Measurements from ENCODE around the gene YIF1A.

YIF1A gene

DNA sequence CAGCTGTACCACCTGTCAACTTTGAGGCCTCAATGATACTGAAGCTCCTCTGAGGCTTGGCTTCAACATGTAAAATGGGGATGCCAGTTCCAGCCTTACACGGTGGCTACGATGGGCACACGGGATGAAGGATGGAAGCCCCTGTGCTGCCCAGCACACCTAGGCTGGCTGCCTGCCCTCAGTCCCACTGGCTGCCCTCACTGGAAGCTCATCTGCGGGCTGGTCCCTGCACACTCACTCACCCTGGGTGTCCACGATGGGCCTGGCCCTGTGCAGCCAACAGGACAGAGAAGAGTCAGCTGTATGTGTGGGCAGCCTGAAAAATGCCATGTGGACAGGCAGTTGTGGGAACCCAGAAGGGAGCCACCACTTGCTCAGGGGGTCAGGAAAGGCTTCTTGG is 2.2 kb downstream of the YIF1A start:
- TF ChIP-seq, protein P1, sequence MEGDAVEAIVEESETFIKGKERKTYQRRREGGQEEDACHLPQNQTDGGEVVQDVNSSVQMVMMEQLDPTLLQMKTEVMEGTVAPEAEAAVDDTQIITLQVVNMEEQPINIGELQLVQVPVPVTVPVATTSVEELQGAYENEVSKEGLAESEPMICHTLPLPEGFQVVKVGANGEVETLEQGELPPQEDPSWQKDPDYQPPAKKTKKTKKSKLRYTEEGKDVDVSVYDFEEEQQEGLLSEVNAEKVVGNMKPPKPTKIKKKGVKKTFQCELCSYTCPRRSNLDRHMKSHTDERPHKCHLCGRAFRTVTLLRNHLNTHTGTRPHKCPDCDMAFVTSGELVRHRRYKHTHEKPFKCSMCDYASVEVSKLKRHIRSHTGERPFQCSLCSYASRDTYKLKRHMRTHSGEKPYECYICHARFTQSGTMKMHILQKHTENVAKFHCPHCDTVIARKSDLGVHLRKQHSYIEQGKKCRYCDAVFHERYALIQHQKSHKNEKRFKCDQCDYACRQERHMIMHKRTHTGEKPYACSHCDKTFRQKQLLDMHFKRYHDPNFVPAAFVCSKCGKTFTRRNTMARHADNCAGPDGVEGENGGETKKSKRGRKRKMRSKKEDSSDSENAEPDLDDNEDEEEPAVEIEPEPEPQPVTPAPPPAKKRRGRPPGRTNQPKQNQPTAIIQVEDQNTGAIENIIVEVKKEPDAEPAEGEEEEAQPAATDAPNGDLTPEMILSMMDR (IDR thresholded peaks at IDR 0.05) = no peak
- no peak overlapping the region for H3K27ac ChIP-seq
- no peak overlapping the region for H3K4me3 ChIP-seq
- DNase-seq (ENCODE audit: low spot score) = no peak

DNA sequence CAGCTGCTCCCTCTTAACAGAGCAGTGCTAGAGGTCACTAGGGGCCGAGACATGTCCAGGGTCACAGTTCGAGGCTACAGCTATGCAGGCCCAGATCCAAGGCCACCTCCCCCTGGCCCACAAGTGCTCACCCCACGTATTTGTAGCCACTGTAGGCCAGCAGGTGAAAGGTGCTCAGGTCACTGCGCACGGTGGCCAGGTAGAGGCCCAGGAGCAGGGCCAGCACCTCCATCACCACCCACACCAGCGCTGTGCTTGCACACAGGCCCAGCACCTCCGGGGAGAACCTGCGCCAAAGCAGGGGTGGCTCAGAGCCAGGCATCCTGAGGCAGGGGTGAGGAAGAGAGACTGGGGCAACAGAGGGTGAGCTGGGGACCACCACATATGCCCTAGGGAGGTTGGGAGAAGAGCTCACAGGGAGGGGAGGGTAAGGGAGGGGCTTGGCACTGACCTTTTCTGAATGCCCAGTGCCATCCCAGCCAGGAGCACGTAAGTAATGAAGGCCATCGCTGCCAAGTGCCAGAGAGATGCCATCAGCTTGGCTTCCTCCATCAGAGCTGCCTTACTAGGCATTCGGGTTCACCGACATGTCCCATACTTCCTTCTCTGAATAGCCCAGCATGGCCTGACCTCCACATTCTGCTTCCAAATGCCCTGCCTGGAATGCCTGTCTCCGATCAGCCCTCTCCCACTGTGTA is 3.5 kb downstream of the YIF1A start:
- TF ChIP-seq, protein P1 (IDR thresholded peaks at IDR 0.05) = no peak
- no peak overlapping the region for H3K27ac ChIP-seq
- DNase-seq (ENCODE audit: low spot score) = no peak
- H3K4me3 ChIP-seq = no peak overlapping the region

DNA sequence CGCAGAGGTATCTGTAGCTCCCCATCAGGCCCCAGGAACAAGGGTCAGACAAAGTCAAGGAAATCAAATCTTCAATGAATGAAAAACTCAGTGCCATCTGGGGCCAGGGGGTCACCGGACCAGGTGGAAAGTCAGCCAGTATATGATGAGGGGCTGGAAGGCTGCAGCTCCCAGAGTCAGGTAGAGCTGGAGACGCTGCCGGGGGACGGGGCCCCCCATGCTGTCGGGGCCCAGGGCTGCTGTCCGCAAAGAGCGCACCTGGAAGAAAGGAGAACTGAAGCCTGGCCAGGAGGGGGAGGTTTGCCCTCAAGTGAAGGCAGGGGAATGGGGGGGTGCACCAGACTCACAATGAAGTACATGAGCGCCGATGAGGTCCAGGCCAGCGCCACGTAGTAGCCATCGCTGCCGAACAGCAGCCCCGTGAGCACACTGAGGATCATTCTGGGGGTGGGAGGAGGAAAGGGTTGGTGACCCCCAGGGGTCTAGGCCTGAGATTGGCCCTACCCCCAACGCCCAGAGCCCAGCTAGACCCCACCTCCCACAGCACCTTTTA is 4.3 kb downstream of the YIF1A start:
- TF ChIP-seq, protein P1 (IDR thresholded peaks at IDR 0.05) = no peak
- H3K27ac ChIP-seq = no peak overlapping the region
- H3K4me3 ChIP-seq = no peak overlapping the region
- no peak for DNase-seq (ENCODE audit: low spot score)

DNA sequence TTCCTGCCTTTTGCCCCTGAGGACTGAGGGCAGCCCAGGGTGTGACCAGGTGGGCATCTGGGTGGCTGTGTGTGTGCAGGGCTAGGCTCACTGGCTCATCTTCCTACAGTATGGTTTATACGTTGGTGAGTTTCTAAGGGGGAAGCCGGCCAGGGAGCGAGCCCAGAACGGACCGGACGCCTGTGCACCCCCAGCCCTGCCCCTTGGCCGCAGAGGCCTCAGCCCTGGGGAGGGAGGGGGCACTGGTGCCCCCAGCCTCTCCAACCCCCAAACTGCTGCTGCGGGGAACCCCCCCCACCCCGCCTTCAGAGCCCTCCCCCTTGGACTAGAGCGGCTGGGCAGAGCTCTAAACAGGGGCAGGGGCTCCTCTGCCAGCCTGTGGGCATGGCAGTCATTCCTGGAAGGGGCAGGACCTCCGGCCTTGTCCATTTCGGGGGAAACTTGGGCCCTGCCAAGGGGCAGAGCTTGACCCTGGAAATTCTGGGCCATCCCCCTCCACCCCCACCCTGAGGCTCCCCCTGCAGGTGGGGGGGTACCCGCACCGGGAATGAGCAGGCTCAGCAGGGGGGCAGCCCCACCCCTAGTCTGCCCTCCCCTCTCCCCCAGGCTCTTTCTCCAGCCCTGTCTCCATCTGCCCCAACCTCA is 5.4 kb downstream of the YIF1A start:
- TF ChIP-seq, protein P1 (IDR thresholded peaks at IDR 0.05) = no peak
- H3K4me3 ChIP-seq = no peak overlapping the region
- no peak overlapping the region for H3K27ac ChIP-seq
- DNase-seq (ENCODE audit: low spot score) = no peak

DNA sequence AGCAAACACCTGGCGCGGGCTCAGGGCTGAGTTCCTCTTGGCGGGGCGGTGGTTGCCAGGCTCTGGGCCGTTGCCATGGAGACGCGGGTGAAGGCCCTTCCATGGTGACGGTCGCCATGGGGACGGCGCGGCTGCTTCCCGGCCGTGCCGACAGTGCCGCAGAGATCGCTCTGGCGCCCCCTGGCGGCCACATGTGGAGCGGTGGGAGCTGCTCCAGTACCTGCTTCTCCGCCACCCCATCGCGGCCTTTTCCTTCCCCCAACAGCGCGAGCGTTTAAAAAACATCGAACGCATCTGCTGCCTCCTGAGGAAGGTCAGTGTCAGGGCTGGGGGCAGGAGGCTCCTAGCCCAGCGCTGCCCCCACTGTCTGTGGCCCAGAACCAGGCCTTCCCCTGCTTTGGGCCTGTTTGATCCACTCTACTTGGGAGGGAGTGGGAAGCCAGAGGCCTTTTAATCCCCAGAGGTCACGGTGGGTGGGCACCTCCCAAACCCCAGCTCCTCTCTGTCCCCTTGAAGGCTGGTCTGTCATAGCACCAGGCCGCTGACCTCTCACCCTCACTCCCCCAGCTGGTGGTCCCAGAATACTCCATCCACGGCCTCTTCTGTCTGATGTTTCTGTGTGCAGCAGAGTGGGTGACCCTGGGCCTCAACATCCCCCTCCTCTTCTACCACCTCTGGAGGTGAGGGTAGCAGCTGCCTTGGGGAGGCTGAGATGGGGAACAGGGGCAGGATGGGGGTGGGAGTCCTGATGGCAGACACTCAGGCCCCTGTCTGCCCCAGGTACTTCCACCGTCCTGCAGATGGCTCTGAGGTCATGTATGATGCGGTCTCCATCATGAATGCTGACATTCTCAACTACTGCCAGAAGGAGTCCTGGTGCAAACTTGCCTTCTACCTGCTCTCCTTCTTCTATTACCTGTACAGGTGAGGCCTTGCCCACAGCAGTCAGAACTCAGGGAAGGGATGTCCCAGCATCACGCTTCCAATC is 6.2 kb downstream of the YIF1A start:
- TF ChIP-seq, protein P1 (IDR thresholded peaks at IDR 0.05) = peak; percentile 93
- H3K27ac ChIP-seq = no peak overlapping the region
- H3K4me3 ChIP-seq = no peak overlapping the region
- DNase-seq (ENCODE audit: low spot score) = peak; percentile 97

DNA sequence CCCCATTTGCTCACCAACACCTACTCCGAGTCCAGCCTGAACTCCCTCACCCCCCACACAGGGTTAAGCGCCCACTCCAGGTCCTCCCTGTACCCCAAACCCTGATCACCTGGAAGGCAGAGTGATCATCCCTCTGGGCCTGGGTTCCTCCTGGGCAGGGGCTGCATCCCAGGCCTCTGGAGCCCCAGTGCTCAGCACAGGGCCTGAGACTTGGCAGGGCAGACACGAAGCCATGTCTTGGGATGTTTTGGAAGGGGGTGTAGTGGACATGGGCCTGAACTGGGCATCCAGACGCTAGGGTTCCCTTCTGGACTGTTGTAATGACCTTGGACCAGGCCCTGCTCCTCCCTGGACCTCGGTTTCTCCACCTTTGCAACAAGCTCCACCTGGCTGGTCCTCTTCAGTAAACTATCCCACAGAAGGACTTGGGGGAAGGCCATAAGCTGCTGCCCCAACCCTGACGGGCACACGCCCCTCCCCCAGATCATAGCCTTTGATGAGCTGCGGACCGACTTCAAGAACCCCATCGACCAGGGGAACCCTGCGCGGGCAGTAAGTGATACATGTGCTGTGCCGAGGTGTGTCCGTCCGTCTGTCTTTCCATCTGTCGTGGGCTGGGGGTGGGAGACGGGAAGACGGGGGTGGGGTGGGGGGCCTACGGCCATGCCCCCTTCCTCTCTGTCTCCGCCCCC is 7.0 kb downstream of the YIF1A start:
- no peak overlapping the region for H3K27ac ChIP-seq

More for the DNA sequence above, 7.0 kb downstream of the YIF1A start:
- no peak overlapping the region for H3K4me3 ChIP-seq
- TF ChIP-seq, protein P1 (IDR thresholded peaks at IDR 0.05) = no peak
- DNase-seq (ENCODE audit: low spot score) = no peak

All from coronary artery (tissue), 2 donors.